HUDEP-2 (cell line): ENCODE results near the gene SYNPR.

Experiments used
- DNase-seq, 76 experiments: peaks; one replicate each; lab custom pipeline; 2025; ENCODE audit not compliant: unreplicated experiment in 76 of 76; lab: John Stamatoyannopoulos, UW

The SYNPR gene

GRCh38 chr3:63303238-63303637 is 25.1 kb downstream of the SYNPR start:
- no peak for DNase-seq

DNA sequence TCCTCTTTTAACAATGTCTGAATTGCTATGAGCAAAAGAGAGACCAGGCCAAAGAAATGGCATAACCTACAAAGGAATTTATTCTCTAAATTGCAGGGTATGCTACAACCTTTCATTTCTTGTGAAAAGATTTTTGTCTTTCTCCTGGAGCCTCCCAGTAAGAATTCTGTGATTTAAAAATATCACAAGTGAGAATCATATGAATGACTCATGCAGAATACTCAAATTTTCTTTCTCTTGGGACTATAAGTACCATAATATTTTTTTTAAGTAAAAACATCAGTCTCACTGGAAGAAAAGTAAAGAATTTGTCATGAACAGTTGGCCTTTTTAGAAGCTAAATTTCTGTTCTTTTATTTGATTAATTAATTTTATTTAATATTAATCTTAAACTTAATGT is 26.3 kb downstream of the SYNPR start:
- no peak for DNase-seq

GRCh38 chr3:63308072-63308471 is 30.0 kb downstream of the SYNPR start:
- DNase-seq: no peak

GRCh38 chr3:63309768-63310167 is 31.7 kb downstream of the SYNPR start:
- no peak for DNase-seq

GRCh38 chr3:63323766-63324165 is 45.7 kb downstream of the SYNPR start:
- no peak for DNase-seq

DNA sequence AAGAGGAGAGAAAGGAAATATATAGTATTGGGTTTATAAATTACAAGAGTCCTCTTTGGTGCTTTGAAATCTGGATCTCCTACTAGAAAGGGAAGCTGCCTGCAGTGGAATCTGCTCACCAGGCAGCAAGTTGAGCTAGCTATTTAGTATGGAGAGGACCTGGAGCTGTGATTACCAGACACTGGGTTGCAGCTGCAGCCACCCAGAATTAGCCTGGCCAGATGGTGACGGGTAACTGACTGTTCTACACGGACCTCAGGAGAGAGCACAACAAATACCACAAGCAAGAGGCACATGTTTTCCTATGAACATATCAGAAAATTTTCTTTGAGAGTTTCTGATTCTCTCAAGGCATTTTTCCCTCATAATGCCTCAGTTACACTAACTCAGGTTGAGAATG is 46.5 kb downstream of the SYNPR start:
- DNase-seq: peak in 1 of 76 experiments; percentile 3

GRCh38 chr3:63325386-63325785 is 47.3 kb downstream of the SYNPR start:
- no peak for DNase-seq

- no peak for DNase-seq
Measured at GRCh38 chr3:63328365-63328764, 50.3 kb downstream of the SYNPR start.

- DNase-seq: no peak
Measured at GRCh38 chr3:63331520-63331919, 53.4 kb downstream of the SYNPR start.

DNA sequence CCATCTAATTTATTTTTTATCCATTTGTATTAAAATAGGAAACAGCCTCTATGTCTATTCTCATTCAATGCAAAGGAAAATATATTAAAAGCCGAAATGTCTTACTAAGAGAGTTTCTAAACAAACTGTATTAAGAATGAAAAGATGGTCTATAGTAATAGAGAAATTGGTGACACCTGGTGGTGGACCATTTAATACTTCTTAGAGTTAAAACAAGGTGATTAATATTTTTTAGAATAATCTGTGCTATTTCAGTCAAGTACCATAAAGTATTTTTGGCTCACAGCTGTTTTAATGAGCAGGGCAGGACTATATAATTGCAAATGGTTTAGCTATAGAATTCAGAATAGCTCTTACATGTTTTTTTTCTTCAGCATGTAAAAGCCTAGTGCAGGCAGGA is 55.7 kb downstream of the SYNPR start:
- DNase-seq: no peak

GRCh38 chr3:63338351-63338750 is 60.2 kb downstream of the SYNPR start:
- no peak for DNase-seq

DNA sequence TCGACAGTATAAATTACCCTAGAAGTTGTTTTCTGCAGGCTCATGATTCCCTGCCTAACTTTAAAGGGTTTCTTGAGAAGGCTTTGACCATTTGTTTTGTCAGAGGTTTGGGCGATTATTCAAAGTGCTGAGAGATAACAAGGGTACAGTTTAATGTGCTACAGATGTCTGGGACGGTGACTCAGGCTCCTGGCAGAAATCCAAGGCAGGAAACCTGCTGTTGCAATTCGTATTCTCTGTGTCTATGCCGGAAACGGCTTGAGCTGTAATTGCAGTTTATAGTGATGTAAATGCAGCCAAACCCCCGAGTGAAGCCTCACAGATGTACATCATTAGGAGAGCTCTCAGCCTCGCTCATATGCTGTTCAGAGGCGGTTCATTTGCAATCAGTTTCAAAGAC is 65.6 kb downstream of the SYNPR start:
- peak in 68 of 76 experiments; percentile 2 to 86 (median 55) for DNase-seq

- DNase-seq: peak in 1 of 76 experiments; percentile 1
Measured at GRCh38 chr3:63344661-63345060, 66.6 kb downstream of the SYNPR start.

DNA sequence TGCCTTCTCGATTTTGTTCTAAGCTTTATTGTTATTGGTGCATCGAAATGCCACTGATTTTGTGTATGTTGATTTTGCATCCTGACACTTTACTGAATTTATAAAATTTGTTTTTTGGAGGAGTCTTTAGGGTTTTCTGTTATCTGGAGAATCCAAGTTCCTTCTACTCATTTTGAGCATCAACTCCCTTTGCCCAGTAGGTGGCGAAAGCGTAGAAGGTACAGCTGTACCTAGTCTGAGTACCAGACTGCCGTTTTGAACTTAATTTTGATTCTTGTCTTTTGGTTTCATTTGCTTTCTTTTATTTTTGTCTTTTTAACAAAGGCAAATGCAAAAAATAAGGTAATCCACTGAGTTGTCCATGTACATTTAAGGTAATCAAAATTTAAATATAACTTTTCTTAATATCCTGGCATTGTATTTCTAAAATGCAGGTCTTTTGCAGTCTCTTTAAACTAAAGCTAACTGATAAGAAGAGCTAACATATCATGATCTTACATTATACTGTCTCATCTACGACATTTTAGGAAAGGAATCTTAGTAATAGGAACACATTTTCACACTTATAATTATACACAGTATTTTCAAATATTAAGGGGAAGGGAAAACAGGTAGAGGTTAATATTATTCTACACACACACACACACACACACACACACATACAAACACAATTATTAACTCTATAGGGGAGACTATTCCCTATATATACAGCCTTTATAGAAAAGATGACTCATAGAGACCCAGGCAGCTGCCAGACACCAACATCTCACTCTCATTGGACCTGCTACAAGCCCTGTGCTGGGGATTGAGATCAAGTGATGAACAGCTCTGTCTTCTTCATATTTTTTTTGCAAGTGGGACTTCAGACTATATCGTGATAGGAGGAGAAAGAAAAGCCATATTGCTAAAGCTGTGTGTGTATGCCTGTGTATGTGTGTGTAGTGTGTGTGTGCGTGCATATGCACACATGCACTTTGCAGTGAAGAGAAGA is 71.8 kb downstream of the SYNPR start:
- DNase-seq: peak in 35 of 76 experiments; percentile 3 to 58 (median 23)

DNA sequence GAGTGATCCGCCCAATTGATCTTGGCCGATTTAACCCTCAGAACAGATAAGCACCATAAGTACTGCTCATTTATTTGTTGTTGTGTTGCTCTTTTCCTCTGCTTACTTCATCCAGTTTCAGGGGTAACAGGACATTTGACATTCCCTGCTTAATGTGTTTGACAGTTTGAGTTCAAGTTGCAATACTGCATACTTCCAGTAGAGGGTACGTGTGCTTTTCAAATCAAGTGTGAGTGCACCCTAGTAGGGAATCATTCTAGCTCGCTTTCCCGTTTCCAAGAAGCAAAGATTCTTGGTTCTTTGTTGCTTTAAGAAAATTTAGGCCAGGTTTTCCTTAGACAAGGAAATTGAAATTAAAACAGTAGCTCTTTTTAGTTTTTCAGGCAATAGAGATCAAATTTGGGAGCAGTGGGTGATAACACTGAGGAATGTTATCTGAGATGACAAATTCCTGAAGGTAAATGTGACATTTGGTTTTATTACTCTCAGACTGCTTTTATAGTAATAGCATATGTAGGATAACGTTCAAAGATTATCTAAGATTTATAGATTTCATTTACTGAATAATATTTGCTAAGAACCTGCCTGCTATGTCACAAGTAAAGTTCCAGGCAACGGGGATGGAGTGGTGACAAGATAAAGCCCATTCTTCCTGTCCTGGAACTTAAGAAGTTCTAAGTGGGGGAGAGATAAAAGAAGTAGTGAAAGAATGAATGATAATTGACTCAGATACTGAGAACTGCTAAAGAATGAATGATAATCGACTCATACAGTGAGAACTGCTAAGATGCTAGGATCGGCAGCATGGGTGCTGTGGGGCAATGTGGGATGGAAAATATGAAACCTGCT is 73.3 kb downstream of the SYNPR start:
- DNase-seq: peak in 10 of 76 experiments; percentile 1 to 20 (median 8)

- DNase-seq: no peak
Measured at GRCh38 chr3:63352008-63352279, 73.8 kb downstream of the SYNPR start.

DNA sequence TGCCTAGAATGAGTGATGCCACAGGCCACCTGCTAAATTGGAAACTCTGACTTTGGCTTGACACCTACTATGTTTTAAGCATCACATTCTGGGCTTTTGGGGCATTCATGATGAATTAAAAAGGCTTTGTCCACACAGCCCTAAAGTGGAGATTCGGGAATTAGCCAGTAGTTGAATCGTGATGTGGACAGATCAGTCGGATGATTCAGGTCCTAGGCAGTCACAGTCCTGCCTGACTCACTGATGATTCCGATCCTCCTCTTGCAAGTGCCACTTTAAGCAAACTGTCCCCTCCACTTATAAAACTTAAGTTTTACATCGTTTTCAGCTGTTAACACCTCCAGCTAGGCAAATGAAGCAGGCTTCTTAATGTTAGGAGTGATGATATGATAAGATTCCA is 75.3 kb downstream of the SYNPR start:
- no peak for DNase-seq

GRCh38 chr3:63354160-63354559 is 76.1 kb downstream of the SYNPR start:
- DNase-seq: no peak

GRCh38 chr3:63355809-63356208 is 77.7 kb downstream of the SYNPR start:
- no peak for DNase-seq

- DNase-seq: peak in 2 of 76 experiments; percentile 2 to 18
Measured at GRCh38 chr3:63364495-63364894, 86.4 kb downstream of the SYNPR start.

DNA sequence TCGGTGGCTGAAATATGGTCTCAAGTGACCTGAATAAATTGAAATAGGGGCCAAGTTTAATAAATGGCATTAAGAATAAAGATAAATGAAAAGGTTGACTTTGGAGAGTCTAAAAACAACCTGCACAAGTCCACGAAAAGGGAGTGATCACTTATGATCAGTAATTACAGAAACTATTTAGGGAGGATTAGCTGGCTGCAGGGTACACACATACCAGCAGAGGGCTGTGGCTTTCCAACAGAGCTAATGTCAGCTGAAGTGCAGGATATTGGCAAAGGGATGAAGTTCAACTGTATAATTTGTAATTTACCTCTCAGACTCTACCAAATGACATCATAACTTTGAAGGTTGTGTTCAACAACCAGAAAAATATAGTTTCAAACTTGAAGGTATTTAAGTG is 86.8 kb downstream of the SYNPR start:
- peak in 1 of 76 experiments; percentile 3 for DNase-seq

GRCh38 chr3:63365671-63366070 is 87.6 kb downstream of the SYNPR start:
- DNase-seq: no peak
